ENCODE measurements around the gene KAZALD1.

Gene KAZALD1

DNA sequence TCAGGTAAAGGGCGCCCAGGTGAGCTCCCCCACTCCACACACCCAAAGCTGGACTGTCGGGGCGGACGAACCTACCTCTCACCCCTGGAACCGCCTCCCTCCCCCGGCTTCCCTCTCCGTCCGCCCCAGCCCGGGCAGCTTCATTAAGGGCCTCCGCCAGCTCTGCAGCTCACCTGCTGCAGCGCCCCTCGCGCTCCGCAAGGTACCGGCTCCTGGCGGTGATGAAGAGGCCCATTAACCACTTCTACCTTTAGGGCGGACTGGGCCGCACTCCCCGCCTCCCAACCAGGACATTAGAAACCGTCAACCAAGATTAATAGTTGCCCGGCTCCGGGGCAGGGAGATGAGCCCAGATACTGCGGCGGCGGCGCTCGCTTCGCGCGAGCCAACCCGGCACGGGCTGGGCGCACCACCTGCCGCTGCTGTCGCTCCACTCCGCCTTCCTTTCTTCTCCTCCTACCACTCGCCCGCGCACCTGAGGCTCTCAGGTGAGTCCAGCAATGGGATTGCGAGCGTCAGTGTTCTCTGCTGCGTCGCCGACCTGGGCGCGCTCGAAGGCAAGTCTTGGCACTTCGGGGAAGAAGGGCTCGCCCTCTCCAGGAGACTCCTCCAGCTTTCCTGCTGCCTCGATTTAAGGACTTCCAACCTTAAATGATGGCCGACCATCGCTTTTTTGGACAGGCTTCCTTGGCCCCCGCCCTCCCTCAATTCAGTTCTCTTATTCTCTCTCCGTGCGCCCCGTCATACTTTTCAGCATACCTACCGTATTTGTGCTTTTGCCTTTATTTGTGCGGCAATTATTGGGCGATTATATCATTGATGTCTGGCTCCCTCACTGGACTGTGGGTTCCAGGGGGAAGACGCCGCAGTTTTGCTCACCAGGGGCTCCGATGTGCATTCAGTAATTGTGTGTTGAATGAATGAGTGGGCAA is 13.6 kb upstream of the KAZALD1 start:
- no peak for DNase-seq (ENCODE audit: low spot score)

DNA sequence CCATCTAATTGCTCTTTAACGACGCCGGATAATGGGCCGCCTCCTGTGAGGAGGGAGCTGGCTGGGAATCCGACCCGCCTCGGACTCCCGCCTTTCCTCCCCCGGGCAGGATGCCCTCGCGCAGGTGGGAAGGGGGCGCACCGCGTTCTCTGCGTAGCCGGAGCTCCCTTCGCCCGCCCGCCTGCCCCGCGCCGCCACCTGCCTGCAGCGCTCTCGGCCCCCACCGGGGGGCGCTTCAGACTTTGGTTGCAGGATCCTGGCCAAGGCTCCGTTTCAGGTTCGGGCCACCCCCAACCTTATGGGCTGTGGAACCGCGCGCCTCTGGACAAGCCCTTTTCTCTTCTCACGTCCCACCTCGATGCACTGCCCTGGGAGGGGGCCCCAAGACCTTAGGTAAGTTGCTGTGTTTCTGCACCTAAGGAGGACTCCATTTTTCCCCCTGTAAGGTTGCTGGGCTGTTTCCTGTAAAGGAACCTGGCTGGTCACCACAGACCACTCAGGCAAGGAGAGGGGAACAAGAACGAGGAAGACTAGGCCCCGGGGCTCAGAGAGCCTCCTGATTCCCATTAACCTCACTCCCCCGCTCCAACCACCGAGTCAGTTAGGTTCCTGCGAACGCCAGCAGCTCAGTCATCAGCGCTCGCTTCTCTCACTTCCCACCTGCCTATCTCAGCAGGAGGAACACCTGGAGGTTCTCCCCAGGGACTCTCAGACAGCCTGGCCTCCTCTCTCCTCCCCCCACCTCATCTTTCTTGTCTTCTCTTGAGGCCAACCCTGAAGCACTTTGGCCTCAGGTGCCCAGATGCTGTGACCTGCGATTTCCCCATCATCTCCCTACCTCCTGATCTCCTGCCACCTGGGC is 11.3 kb upstream of the KAZALD1 start:
- peak; percentile 76 for DNase-seq (ENCODE audit: low spot score)

DNA sequence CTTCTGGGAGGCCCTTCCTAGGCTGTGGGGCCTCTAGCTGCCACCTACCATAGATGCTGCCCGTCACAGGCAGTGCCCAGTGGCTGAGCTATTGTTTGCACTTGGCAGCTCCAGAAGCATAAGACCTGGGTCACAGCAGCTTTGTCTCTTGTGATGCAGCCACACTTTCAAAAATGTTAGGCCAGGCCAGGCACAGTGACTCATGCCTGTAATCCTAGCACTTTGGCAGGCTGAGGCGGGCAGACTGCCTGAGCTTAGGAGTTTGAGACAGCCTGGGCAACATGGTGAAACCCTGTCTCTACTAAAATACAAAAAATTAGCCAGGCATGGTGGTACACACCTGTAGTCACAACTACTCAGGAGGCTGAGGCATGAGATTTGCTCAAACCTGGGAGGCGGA is 9.5 kb upstream of the KAZALD1 start:
- DNase-seq (ENCODE audit: low spot score) = peak; percentile 64

DNA sequence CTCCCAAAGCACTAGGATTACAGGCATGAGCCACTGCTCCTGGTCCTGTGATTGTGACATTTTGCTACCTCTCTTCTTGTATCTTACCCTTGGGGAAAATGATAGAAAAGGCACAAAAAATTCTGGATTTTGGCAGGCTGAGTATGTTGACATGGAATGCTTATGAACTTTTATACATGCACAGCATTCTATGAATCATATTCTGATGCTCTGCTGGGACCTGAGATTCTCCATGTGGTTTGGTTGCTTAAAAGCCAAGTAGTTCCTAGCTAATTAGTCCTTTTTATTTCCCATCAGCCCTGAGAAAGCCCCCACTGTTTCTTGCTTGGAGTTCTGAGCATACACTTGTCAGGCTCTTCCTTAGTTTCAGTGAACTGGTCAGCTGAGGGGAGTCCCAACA is 8.3 kb upstream of the KAZALD1 start:
- peak; percentile 47 for DNase-seq (ENCODE audit: low spot score)

DNA sequence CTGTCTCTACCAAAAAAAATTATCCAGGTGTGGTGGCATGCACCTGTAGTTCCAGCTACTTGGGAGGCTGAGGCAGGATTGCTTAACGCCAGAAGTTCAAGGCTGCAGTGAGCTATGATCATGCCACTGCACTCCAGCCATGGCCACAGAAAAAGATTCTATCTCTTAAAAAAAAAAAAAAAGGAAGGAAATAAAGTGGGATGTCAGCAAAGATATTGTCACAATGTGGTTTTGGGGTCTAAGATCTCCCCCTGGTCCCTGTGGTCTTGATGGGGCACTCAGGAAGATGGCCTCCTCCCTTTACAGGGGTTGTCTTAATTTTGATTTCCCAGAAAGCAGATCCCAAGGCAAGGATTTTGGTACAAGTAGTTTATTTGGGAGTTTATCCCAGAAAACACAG is 7.4 kb upstream of the KAZALD1 start:
- DNase-seq (ENCODE audit: low spot score) = no peak

DNA sequence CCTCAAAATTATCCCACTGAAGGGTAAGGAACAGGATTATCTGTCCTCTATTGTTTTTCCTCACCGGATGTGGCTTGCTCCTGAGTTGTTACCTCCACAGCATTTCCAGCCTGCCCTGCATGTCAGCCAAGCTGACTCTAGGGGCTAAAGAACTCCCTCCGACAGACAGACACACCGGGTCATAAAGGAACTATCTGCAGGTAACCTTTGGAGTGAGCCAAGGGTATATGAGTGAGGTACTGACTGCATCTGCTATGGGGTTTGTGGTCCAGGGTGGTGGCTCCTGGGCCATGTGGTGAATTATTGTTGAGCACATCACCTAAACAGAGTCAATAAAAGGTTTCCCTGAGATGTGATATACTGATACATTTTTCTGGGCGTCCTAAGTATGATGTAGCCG is 6.9 kb upstream of the KAZALD1 start:
- no peak for DNase-seq (ENCODE audit: low spot score)

DNA sequence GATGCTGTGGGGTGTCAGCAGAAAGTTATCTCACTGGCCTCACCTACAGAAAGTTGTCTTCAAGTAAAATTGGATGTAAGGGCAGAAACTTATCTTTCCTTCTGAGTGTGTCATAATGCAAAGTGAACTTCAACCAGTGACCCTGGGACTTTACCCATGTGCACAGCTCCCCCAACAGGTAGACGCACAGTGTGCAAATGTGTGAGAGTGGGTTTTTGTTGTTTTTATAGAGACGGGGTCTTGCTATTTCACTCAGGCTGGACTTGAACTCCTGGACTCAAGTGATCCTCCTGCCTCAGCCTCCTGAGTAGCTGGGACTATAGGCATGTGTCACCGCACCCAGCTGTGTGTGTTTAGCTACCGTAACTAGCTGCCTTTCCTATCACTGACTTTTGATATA is 6.4 kb upstream of the KAZALD1 start:
- no peak for DNase-seq (ENCODE audit: low spot score)

DNA sequence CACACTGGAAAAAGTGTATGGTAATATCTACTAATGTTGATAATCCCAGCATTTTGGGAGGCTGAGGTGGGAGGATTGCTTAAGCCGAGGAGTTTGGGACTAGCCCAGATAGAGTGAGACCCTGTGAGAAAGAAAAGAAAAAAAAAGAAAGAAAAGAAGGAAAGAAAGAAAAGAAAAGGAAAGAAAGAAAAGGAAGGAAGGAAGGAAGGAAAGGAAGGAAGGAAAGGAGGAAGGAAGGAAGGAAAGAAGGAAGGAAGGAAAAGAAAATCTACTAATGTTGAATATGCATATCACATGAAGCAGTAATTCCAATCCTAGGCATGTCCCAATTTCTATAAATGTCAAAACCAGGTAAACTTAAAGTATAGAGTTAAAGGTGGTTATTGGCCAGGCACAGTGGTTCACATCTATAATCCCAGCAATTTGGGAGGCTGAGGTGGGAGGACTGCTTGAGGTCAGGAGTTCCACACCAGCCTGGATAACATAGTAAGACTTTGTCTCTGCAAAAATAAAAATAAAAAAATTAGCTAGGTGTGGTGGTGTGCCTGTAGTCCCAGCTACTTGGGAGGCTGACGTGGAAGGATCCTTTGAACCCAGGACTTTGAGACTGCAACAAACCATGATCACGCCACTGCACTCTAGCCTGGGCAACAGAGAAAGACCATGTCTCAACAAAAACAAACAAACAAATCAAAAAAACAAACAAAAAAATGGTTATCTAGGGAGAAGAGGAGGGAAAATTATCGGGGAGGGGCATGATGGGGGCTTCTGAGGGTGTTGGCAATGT is 5.2 kb upstream of the KAZALD1 start:
- DNase-seq (ENCODE audit: low spot score) = no peak

DNA sequence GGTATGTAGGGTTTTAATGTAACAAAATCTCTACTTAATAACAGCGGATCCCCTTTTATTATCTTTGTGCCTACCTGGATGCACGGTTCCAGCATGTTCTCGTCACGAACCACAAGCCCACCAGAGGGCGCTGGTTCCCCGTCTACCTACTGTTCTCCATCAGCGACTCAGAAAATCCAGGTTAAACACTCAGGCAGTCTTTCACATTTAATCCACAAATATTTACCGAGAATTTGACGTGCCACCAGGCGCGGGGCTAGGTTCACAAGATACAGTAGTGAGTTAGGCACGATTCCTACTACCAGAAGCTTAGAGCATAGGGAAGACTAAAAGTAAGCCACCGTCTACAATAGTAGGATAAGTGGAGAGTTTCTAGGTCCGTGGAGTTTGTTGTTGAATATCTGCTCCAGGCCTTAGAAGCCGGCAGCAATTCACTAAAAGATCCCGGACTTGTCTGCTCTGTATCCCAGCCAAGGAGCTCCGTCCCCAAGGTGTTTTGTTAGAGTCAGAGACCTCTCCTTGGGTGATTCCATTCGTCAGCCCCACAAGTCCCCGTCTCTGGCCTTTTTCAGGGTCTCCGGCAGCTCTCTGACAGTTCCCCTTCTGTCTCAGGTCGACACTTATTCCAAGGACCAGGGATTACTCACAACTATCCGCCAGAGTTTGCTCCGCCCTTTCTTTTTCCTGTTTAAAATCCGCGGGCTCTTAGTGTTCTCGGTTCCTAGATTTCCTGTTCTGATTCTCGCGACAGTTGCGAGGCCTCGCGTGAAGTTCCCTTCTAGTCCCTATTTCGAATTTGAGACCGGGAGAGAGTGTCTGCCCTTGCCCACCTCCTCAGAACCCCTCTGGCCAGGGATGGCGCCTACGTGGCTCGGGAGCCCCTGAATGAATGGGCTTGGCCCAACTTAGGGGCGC is 1.5 kb upstream of the KAZALD1 start:
- DNase-seq (ENCODE audit: low spot score) = peak; percentile 92

DNA sequence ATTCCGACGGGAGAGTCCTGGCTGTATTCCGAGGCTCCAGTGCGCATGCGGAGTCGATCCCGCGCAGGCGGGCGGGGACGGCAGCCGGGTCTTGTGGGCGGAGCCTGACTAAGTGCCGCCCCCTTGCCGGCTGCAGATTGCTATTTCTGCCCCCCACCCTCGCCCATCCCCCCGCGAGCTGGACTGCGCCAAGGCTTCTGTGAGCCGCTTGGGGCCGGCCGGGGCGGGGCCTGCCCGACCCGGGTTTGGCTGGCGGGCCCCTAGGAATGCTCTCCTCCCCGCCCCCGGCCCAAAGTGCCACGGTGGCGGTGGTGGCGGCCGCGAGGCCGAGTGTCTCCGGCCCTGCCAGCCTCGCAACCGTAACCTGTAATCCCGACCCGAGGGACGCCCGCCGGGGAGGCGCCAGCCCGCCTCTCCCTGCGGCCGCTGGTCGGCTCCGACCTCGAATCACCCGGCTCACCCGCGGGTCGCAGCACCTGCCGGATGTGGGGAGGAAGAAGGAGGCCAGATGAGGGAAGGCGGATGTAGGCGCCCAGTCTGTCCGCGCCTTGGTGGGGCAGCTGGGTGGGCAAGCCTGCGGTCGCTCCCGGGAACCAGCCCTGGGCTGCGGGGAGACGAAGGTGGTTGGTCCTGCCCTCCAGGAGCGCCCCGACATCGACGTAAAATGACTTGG is 702 bp upstream of the KAZALD1 start:
- DNase-seq (ENCODE audit: low spot score) = peak; percentile 99

DNA sequence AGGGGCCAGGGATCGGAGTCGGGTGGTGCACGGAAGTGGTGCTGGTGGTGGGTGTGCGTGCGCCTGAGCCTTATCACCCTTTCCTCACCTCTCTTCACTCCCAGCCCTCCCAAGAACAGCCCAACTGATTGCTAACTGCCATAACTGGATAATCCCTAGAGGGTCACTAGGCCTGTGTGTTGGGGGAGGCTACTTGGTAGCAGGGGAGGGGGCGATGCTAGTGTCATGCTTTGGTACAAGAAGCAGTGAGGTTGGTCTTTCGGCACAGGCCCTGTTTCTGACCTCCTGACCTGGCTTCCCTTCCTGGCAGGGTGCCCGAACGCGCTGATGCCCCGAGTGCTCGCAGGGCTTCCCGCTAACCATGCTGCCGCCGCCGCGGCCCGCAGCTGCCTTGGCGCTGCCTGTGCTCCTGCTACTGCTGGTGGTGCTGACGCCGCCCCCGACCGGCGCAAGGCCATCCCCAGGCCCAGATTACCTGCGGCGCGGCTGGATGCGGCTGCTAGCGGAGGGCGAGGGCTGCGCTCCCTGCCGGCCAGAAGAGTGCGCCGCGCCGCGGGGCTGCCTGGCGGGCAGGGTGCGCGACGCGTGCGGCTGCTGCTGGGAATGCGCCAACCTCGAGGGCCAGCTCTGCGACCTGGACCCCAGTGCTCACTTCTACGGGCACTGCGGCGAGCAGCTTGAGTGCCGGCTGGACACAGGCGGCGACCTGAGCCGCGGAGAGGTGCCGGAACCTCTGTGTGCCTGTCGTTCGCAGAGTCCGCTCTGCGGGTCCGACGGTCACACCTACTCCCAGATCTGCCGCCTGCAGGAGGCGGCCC is 652 bp downstream of the KAZALD1 start:
- peak; percentile 75 for DNase-seq (ENCODE audit: low spot score)

DNA sequence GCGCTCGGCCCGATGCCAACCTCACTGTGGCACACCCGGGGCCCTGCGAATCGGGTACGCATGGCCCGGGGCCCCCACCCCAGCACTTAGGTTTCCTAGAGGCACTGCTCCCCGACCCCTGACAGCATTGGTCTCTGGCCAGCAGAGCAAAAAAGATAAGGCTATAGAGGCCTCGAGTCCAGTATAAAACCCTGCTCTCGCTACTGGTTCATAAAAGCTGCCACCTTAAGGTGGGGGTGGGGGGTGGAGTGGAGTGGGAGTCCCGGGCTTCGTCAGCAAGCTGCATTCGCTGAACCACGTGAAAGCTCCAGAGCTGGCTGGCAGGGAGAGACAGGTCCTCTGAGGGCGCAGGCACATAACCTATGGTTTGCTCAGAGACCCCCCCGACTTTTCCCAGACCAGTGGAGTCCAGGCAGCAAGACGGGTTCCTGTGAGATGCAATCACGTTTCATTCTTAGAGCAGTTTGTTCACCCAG is 1.3 kb downstream of the KAZALD1 start:
- DNase-seq (ENCODE audit: low spot score) = no peak

DNA sequence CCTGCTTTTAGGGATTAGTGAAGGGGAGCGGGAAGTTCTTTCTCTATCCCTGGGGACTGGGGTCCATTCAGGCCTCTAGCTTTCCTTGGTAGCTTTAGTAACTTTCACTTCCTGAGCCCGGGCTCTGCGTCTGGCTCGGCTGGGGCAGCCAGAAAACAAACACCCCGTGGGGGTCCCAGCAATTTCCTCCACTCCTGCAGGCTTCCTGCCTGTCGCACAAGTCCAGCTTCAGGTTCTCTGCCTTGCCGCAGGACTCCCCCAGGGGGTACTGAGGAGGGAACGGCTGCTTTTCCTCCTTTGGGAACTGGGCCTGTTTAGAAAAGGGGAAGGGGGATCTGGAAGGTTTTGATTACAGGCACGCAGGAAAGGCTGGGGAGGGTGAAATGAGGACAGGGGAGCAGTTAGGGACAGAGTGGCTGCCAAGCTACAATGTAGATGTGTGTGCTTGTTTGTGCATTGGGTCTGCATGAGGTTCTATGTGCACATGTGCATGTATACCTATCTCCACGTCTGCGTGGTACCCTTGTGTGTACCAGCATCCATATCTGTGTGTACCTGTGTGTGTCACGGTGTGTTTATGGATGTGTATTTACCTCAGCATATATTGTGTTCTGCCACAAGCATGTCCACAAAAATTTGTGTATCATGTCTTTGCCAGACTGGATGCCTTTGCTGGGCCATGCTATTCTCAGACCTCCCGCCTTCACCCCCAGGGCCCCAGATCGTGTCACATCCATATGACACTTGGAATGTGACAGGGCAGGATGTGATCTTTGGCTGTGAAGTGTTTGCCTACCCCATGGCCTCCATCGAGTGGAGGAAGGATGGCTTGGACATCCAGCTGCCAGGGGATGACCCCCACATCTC is 2.0 kb downstream of the KAZALD1 start:
- no peak for DNase-seq (ENCODE audit: low spot score)

DNA sequence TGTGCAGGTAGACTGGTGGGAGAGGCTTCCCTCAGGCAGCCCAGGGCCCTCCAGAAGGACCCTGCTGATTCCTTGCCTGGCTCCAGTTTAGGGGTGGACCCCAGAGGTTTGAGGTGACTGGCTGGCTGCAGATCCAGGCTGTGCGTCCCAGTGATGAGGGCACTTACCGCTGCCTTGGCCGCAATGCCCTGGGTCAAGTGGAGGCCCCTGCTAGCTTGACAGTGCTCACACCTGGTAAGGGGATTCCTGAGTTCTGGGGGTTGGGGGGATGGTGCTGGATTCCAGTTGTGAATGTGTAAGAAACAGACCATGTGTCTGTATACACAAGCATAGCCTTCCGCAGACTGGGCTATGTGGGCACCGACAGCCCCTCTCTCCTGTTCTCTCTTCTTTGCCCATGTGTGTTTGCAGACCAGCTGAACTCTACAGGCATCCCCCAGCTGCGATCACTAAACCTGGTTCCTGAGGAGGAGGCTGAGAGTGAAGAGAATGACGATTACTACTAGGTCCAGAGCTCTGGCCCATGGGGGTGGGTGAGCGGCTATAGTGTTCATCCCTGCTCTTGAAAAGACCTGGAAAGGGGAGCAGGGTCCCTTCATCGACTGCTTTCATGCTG is 2.7 kb downstream of the KAZALD1 start:
- DNase-seq (ENCODE audit: low spot score) = no peak

DNA sequence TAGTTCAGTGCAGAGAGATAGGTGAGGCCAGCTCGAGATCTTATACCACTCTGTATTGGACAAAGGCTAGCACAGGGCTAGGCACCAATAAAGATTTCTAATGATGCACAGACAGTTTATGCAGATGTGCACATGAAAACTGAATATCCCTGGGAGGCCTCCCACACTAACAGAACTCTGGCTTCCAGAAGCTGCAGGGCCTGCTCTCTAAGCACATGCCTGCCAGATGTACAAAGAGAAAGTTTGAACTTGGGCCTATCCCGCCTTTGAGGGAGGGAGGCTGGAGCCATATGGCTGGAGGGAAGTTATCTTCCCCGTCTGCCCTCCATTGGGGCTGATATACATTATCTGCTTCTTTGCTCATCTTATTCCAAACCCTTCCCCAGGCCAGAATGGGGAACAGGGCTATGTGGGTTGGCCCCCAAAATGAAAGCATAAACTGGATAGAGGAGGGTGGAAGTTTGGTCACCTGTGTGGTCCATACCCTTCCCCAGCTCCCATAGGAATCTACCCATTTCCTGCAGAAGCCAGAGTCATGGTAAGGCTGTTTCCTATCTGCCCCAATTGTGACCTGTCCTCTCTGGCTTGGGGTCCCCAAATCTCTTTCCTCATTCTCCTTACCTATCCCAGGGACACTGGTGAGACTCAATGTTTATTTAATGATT is 3.8 kb downstream of the KAZALD1 start:
- no peak for DNase-seq (ENCODE audit: low spot score)

DNA sequence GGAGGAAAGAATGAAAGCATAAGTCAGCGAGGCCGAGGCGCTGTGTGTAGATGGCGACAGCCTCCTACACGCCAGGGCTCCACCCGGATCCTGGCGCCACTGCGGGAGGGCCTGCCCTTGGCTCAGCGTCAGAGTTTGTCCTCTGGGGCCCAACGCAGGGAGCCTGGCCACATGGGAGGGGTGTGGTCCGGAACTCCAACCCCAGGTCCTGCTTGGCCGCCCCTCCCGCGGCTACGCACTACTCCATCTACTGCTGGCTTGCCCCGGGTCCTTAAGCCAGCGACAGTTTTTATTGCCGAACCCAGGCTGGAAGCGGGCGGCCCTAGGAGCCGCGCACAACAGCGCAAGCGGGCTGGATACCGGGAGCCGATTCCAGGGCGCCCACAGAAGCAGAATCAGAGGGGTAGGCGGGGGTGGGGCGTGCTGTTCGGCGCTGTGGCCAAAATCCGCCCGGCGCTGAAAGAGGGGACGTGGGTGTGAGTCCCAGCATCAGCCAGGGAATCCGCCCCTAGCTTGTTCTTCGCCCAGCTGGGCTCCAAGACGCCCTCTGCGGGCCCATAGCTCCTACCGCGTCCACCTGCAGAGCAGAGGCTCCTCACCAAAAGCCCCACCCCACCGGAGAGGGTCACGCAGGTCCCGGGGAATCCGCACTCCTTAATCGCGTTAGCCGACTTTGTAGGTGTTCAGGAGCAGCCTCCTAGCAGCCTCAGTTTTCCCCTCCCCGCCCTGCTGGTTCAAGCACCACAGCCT is 4.5 kb downstream of the KAZALD1 start:
- peak; percentile 77 for DNase-seq (ENCODE audit: low spot score)

DNA sequence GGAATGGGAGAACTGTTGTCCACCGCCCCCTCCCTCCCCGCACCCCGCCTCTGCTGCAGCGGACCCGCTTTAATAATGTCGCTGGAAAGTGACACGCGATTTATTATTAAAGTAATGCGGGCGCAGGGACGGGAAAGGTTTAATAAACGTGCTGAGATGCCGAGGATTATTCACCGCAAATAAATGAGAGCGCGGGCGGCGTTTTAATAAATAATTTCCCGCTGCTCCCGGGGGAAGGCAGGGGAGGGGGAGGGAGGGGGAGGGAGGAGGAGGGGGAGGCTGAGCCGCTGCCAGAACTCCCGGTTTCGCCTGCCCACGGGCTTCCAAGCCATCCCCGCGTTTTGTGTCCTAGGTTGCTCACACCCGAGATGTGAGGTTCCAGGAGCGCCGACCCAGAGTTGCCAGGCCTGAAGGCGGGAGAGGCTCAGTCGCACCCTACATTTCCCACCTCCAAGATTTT is 5.1 kb downstream of the KAZALD1 start:
- DNase-seq (ENCODE audit: low spot score) = no peak

All from AG08396 (cell line).